ENCODE results near the gene TRPC3.

TRPC3 gene
- long read RNA-seq, donor 1, result 0 reads
- long read RNA-seq, donor 2, result 0 reads
- long read RNA-seq, donor 3, result 0 reads
- long read RNA-seq, donor 4, result 0 reads
- long read RNA-seq, donor 5, result 0 reads
- long read RNA-seq, donor 6, result 0 reads
- long read RNA-seq, donor 7, result 0 reads
- long read RNA-seq, donor 8, result 0 reads

DNA sequence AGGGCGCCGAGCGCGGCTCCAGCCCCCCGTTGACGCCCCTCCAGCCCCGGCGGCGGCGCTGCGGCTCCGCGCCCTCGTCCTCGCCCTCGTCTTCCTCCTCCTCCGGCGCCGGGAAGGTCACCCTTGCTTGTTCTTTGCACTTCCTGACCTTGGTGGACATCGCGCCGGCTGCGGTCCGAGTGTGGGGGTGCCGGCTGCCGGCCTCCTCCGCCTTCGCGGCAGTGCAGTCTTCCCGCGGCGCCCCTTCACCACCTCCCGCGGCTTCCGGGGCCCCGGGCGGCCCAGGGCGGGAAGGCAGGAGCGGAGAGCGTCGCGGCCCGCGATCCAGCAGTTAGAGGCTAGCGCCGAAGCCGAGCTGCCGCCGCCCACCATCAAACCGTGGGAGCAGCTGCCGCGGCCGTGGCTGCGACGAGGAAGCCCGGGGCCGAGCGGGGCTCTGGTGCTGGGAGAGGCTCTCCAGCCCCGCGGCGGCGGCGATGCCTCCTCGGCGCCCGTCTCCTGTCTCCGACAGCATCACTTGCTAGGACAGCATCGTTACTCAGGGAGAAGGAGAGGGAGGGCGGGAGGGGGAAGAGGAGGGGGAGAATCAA, at the start of gene TRPC3:
Gene TRPC3, minus strand, starts transcription at position 540 of the 590 bp plus-strand sequence. Its CDS starts 380 bp downstream, at position 160.
- DNase-seq, result peak; percentile 80

DNA sequence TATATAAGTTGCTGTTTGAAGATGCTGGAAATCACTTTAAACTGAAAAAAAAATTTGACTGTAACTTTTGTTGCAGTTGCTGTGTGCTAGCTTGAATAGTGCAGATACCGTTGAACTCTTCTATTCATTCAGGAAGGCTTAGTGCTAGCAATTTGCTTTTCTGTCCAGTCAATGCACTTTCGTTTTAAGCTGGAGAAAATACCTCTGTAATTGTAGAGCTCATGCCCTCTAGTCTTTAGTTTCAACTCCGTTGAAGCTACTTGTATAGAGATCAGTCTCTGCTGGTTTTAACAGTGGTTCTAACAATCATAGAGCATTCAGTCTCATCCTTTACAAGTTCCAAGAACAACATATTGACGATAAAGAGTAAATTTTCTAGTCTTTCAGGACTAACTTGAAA, 49.0 kb upstream of the TRPC3 start:
- DNase-seq, result no peak

DNA sequence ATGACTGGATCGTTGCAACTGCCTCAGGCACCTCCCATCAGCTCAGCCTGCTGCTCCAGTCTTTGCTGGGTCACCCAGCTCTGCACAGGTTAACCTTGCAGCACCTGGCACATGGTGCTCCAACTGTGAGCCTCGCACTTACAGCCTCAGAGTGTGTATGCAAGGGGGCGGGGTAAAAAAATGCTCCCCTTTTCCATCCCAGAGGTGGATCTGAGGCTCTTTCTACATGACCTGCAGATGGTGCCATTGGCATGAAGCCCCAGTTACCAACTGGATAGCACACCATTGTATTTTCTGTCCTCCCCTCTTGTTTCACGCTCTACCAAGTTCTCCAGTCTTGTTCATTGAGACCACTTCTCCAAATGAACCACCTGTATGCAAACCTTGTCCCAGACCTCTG, 46.2 kb upstream of the TRPC3 start:
- no peak for DNase-seq

DNA sequence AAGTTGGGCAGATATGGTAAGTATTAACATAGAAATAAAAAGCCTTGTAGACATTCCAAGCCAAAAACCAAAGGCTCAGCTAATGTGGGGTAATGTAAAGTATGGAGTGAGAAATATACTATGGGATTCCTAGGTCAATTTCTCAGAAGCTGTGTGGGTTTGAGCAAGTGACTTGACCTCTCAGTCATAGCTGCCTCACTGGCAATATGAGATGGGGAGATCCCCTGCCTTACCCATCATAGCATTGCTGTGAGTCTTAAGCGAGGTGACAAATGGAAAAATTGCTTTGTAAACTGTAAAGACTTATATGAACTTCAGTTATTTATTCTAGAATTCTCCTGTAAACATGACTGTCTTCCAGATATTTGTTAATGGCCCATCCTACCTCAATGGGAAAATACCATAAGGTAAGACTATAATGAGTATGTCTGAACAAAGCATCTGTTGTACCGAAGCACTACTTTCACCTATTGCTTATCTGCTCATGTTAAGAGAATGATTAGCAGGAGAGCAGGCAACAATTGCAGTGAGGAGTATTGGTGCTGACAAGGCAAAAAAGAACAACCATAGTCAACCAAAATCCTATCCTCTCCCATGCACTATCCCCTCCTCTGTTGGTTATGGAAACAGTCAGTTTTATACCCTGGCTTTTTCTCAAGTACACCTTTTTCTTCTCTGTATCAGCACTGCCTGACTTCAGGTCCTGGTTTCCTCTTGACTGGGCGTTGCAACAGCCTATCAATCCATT, 44.1 kb upstream of the TRPC3 start:
- no peak for DNase-seq

DNA sequence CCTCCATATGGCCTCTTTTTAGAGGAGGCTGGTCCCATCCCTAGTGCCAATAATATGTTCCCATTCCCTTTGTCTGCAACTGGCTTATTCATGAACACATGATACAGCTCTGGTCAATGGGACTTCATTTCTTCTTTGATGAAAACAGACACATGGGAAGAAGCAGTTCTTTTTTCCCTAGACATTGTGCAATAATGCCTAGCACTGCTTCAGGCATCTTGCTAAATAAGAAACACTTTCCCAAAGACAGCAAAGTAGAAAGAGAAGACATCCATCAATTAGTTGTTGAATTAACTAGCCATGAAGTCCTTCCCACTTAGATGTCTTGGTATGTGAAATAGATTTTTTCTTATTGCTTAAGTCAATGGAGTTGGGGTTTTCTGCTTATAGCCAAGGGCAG, 40.1 kb upstream of the TRPC3 start:
- DNase-seq, result no peak

DNA sequence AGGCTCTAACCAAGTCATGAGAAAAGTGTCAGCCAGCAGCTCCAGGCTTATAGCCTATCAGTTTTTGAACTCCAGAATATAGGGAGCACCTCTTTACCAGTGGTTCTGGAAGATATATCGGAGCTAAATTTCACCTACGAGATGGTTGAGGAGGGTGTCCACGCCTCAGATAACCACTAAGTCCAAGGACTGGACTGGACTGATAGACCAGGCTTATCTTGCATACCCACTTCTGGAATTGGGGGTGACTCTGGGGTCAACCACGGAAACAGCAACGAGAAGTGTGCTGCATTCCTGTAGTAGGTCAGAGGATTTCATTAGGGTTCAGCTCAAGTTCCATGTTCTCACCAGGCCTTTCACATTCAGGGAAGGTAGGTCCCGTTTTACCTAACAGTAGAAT, 38.6 kb upstream of the TRPC3 start:
- no peak for DNase-seq

DNA sequence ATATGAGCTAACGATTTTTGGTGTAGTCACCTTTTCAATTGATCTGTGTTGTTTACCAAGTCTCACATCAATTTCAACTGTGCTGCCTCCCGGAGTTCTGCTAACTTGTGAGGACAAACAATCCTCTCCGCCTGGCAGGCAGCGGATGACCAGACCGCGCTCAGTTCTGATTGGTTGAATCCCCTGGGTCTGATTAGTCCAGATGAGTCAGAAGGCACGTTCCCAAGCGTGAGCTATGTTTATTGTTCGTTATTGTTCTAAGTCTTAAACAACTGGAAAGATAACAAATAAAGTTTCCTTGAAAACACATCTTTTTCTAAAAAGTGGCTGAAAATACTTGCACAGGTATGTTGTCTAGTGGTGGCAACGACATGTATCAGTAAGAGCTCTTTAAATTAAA, 37.9 kb upstream of the TRPC3 start:
- DNase-seq, result no peak

DNA sequence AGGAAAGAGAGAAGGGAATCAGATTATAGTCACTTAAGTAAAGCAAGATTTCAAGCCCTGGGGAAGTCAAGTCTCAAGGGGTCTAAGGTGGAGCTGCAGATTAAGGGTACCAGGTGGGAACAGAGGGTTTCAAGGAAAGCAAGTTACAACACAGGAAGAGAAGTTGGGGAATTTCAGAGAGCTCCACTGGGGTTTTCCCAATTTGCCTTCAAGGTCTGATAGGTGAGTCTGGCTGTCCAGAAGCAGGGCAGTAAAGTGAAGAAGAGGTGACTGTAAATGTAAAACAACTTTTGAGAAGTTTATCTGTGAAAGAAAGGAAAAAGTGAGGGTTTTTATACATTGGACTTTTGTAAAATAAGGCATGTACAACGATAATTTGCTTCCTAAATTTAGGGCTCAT, 37.1 kb upstream of the TRPC3 start:
- DNase-seq, result no peak

DNA sequence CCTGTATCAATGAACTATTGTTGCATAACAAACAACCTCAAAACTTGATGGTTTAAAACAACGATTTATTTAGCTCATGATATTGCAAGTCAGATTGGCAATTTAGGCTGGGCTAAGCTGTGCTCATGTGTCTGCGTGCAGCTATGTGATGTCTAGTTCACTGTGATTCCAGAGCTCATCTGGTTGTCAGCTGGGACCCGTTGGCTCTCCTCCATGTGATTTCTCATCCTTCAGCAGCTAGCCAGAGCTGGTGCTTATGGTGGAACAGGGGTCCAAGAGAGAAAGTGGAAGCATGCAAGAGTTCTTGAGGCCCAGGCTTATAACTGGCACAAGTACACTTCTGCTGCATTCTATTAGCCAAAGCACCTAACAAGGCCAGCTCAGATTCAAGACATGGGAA, 28.8 kb upstream of the TRPC3 start:
- DNase-seq, result no peak

DNA sequence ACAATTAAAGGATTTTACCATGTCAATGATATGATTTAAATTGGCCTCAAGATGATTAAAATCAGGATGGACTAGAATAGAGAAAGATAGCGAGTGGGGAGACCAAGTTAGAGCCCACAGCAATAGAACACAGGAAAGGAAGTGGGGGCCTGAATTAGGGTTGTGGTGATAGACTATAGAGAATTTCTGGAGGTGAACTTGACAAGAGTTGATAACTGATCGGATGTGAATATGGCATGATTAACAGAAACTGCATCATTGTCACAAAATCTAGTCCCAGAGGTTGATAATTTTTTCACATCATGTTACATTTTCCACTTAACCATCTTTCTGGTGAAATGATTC, 26.3 kb upstream of the TRPC3 start:
- no peak for DNase-seq

DNA sequence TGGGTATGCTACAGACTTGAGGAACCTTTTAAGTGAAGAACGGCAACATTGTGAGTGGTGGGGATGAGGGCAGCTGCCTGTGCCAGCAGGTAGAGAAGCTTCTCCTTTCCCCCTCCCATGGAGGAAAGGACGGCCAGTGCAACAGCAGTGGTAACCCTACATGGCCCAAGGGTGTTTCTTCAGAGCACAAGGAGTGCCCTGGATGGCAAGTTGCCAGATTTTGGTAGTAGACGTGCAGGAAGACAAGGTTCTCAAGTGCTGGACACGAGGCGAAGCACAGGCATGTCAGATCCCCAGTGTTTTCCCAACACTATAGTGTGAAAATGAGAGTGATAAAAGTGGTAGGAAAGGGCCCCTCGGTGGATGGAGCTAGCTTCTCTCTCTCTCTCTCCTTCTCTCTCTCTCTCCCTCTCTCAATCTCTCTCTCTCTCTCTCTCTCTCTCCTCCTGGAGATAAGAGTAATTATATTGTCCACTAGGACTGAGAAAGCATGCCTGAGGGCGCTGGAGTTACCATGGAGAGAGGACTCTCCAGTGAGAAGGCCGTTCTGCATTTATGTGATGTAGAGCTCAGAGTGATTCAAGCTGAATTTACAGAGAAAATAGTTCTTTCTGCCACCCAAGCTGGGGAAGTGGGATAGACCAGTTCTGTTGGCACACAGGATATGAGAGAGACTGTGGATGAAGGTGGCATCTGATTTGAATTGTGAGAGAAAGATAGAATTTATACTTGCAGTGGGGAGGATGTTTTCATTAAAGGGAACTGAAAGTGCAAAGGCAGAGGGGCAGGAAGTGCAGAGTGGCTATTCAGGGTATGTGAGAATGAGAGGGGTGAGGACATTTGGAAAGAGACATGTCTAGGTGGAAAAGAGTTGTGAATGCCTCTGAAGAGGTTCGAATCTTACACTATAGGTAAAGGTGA, 25.7 kb upstream of the TRPC3 start:
- no peak for DNase-seq

DNA sequence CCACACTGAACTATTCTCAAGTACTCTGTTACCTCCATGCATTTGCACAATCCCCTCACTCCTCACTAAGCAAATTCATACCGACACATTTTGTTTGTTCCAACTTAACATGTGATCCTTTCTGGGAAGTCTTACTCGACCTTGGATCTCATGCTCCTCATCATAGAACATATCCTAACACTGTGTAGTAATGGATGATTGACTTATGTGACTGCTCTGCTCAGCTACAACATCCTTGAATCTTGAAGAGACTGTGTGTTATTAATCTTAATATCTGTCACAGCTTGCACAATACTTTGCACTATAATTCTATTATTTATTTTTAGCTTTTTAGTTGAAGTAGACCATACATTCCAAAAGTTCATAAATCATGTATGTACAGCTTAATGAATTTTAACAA, 23.9 kb upstream of the TRPC3 start:
- DNase-seq, result no peak

DNA sequence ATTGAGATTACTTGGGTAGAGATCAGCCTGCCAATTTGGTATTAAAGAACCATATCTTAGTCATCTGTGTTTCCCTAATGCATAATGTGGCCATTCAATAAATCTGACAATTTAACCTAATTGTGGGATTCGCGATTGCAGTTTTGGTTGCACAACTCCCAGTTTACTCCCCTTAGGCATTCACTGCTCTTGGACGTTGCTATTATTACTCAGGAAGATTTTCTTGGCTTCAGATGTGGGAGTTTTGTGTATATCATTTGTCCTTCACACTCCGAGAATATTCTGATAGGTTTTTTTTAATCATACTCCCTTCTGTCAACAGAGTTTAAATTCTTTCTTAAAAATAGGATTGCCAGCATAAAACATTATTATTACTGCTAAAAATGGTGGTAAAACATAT, 22.0 kb upstream of the TRPC3 start:
- no peak for DNase-seq

DNA sequence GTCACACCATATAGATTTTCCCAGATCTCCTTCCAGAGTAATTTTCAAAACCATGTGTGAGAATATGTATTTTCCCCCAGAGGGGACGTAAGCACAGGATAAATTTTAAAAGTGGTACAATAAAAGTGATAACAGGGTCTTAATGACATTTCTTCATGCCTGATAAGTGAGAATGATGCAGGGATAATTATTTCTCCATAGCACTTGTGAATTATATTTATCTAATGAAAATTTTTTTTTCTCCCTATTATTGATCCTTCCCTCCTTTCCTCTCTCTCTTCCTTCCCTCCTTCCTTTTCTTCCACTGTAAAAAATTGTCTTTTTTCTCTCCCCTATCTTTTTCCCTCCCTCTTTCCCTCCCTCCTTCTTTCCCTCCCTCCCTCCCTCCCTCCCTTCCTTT, 17.0 kb upstream of the TRPC3 start:
- DNase-seq, result no peak

DNA sequence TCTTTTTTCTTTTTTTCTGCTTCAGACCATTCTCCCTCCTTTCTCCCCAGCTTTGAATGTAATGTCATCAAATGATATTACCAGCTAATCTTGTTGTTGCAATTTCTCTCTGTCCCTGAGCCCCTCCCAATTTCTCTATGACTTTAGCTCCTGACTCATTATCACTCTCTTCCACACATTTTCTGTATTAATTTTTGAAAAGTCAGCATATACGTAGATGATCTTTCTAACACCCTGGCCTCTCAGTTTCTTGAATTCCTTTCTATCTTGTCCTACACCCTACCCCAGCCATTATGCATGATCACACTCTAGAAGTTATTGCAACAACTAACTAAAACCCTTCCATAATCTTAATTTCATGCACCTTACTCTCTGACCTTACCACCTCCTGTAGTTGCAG, 13.1 kb upstream of the TRPC3 start:
- no peak for DNase-seq

DNA sequence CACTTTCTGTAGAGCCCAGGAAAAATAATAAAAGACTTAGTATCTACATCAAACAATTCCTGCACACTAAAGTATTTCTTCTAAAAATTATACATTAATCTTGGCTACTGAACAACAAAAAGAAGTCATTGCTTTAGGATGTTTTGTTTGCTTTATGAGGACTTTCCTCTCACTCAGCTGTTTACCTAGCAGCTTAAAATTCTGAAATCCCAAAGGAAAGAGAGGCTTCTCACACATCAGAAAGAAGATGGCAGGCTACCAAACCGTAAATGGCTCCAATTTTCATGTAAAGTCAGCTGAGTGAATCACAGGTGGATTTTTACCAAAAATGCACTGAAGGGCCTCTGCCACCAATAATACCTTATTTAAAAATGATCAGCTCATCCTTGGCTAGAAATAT, 9.0 kb upstream of the TRPC3 start:
- no peak for DNase-seq

DNA sequence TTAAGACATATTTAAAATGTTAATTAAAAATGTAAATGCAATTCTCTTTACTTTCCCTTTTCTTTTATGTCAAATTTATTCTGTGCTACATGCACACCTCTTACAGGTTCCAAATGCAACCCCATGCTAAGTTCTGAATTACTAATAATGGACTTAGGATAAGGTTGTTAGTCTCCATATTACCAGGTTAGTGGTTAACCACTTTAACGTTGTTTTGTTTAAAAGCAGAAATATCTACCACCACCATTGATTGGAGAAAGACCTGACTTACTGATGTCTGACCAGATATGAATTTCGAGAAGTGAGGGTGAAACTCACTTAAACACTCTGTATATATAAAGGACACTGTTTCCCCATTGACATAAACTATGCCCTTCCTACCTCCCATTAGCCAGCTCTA, 6.9 kb upstream of the TRPC3 start:
- DNase-seq, result no peak

DNA sequence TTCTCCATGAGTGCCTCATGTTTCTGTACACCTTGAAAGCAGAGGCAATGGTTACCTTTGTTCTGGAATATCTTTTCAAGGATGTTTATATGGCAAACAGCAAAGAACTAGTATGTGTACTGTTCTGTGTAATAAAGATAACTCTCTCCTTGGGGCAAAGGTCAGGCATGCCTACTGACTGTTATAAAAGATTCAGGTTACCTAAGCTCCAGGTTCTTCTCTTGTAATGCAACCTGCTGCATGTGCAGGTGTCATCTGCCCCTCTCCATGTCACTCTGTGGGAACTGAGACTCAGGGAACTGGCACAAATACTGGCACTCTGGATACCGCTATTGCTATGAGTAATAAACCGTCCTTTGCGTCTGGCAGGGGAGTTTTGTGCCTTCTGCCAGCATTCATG, 5.4 kb upstream of the TRPC3 start:
- DNase-seq, result no peak

DNA sequence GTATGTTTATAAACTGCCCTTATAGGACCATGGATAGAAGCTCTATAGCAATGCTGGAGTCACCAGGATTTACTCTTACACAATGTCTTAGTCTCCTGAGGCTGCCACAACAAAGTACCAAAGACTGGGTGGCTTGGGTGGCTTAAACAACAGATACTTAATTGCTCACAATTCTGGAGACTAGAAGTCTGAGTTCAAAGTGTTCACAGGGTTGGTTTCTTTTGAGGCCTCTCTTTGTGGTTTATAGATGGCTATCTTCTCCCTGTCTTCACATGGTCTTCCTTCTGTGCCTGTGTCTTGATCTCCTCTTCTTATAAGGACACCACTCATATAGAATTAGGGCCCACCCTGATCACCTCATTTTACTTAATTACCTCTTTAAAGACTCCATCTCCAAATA, 2.0 kb upstream of the TRPC3 start:
- DNase-seq, result no peak

DNA sequence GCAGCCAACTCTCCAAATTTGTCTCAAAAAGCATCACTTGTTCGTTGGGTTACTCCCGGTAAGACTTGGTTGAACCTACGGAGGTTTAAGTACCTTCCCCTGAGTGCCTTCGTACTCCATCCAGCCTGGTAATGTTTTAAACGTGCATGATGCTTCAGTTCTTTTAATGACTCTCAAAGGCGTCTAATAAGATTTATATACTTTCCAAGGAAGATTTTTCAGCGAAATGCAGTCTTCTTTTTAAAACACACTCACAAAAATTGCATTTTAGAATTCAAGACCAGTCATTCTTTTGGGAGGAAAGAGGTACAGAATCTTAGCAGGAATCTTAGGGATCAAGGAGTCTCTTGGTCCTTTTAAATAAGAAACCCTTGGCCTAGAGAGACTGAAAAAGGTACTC, 430 bp upstream of the TRPC3 start:
- no peak for DNase-seq

DNA sequence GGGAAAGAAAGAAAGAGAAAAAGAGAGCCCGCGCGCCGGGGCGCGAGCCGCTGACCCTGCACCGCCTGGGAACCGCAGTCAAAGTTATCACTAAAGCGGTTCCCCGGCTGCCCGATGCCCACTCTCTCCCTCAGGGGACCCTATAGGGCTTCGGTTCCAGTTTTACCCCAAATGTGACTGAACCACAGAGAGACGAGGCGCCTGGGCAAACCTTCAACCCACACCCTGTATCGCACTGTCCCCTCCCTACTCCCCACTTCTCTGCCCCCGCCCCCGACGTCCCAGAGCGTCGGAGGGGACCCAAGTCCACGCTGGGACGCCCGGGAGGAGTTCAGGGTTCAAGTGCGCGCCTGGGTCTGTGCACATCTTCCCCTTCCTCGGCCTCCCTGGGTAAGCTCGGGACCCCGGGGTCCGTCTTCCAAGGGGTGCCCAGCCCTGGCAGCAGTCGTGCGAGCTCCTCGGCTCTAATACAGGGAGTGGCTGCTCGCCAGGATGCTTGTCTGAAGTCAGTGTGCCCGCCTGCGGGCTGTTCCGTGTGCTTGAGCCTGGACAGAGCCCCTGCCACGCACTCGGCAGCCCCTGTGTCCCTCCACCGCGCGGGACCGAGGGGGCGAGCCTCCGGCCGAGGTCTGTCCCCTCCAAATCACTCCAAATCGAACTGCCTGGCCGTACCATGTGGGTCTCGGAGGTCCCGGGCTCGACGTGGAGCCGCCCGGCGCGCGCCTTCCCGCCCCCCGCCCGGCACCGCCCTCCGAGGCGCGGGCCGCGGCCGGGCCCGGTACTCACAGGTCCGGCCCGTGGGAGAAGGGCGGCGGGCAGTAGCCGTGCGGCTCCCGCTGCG, 960 bp downstream of the TRPC3 start:
- peak; percentile 68 for DNase-seq

DNA sequence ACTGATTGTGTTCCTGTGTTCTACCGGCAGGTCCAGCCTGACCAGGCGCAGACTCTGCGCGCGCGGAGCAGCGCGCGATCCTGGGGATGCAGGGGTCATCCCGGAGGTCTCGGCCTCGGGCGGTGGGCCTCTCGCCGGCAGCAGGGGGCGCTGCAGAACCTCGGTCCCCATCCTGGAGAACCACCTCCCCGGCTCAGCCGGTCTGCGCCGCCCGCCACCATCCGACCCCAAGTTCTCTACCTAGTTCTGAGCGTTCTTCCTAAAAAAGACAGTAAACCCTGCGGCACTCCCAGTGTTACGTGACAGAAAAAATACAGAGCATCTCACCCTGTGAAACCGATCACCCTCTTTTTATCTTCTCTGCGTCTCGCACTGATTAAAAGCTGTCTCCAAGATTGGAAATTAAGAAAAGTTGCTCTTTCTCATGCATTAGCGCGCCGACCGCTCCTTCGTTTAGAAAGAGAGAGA, 1.6 kb downstream of the TRPC3 start:
- DNase-seq, result peak; percentile 76

Measured in right kidney (tissue), 9 donors.